HCT116 (cell line): ENCODE results near the gene ACTG1.

Experiments used
- ATF3 ChIP-seq: IDR thresholded peaks from 2 replicates; pipeline ENCODE4 v1.6.1; 2012
- CTCF ChIP-seq, 3 experiments: fragments of 200-600 bp in 1 of 3; sonication (generic) in 1 of 3; IDR thresholded peaks in 2 of 3; conservative IDR thresholded peaks in 1 of 3; 2 replicates each; pipeline ENCODE4 v1.5.1; 2012 to 2017; ENCODE audit warnings: low read depth in 2 of 3, low read length in 2 of 3, antibody characterized with exemption in 1 of 3, borderline replicate concordance in 1 of 3, control low read depth in 1 of 3, mild to moderate bottlenecking in 1 of 3, mixed read lengths in 1 of 3, mixed run types in 1 of 3, moderate library complexity in 1 of 3; ENCODE audit not compliant: insufficient read depth in 1 of 3
- EGR1 ChIP-seq: IDR thresholded peaks from 2 replicates; pipeline ENCODE4 v1.6.1; 2012; ENCODE audit warnings: low read depth
- EZH2phosphoT487 ChIP-seq: fragments of 200-600 bp; IDR thresholded peaks from 2 replicates; pipeline ENCODE4 v1.6.1; 2018; ENCODE audit warnings: antibody characterized with exemption, borderline replicate concordance
- POLR2A ChIP-seq: IDR thresholded peaks from 2 replicates; pipeline ENCODE4 v1.7.0; 2011; ENCODE audit warnings: borderline replicate concordance; ENCODE audit not compliant: insufficient read depth, insufficient read length; ENCODE audit errors: extremely low read depth
- POLR2AphosphoS5 ChIP-seq: IDR thresholded peaks from 2 replicates; pipeline ENCODE4 v1.6.1; 2011; ENCODE audit warnings: mild to moderate bottlenecking, low read depth, low read length, moderate library complexity
- REST ChIP-seq: IDR thresholded peaks from 2 replicates; pipeline ENCODE4 v1.6.1; 2012; ENCODE audit warnings: low read depth
- ZNF274 ChIP-seq: fragments of 200-500 bp; sonication (Bioruptor generic); IDR thresholded peaks from 2 replicates; pipeline ENCODE4 v1.6.1; 2014; ENCODE audit warnings: mild to moderate bottlenecking, low read depth, low read length, inconsistent platforms

- no peak for TF ChIP-seq EZH2phosphoT487
- no peak for TF ChIP-seq REST
- no peak for TF ChIP-seq CTCF (IDR thresholded peaks at IDR 0.05 in 2 of 3, conservative IDR thresholded peaks at IDR 0.05 in 1 of 3; ENCODE audit: borderline replicate concordance in 1 of 3, insufficient read depth in 1 of 3, low read depth in 2 of 3, low read length in 2 of 3)
- TF ChIP-seq POLR2A: no peak
- no peak for TF ChIP-seq POLR2AphosphoS5
- TF ChIP-seq EGR1: no peak
- no peak for TF ChIP-seq ATF3
- no peak for TF ChIP-seq ZNF274
These were observed 37.2 kb upstream of the ACTG1 start for GRCh38 chr17:81549826-81550225.
